ENCODE measurements around the gene DUSP22. TPM values are rescaled to one million over a fixed set of nuclear protein-coding genes. Genes with fewer than 3 reads are reported as not detected.

DUSP22 gene
- total RNA-seq, 2 experiments from 2014 or later = 38.1 to 47.8 TPM

DNA sequence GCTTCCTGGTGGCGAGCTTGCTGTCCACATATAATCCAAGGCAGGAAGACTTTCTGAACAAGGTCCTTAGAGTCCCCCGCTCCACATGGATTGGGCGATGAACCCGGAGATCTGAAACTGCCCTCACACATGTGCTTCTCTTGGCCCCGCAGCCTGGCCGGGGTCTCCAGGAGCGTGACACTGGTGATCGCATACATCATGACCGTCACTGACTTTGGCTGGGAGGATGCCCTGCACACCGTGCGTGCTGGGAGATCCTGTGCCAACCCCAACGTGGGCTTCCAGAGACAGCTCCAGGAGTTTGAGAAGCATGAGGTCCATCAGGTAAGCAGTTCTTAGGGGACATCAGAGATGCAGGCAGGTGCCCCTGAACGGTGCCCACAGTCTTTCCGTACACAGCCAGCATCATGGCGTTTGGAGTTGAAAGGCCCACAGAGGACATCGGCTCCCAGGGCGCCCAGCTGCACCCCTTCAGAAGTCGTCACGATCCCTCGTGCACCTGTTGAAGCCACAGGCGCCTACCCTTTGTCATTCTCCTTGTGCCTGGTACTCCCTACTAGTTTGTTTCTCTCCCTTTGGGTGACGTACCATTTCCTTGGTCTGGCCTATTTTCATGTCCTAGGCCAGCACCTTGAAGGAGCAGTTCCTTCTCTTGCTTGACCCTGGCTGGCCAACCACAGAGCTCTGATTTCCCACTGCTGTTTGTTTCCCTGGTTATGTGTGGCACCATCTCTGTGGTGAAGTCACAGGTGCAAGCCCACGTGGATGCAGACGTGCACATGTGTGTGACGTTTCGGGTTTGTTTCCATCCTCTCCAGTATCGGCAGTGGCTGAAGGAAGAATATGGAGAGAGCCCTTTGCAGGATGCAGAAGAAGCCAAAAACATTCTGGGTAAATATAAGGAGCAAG, 55.9 kb downstream of the DUSP22 start:
- Mint-ChIP-seq H3K27ac (no peak overlapping the region), H3K36me3 (peaks cover 14% of the 10 kb centered on the region), H3K9me3 (ENCODE audit: low read depth) (no peaks in the 10 kb centered on the region), H3K4me1 (peaks cover 16% of the 10 kb centered on the region), H3K27me3 (no peaks in the 10 kb centered on the region), H3K4me3 (no peak overlapping the region)
- ATAC-seq (no peak), DNase-seq (no peak)
- CTCF ChIA-PET = interaction anchor here (1.0 to 1.2 kb wide), 2 partner anchors 159 to 175 kb away, joined by 3 read pairs; no protein-coding TSS in a partner anchor

DNA sequence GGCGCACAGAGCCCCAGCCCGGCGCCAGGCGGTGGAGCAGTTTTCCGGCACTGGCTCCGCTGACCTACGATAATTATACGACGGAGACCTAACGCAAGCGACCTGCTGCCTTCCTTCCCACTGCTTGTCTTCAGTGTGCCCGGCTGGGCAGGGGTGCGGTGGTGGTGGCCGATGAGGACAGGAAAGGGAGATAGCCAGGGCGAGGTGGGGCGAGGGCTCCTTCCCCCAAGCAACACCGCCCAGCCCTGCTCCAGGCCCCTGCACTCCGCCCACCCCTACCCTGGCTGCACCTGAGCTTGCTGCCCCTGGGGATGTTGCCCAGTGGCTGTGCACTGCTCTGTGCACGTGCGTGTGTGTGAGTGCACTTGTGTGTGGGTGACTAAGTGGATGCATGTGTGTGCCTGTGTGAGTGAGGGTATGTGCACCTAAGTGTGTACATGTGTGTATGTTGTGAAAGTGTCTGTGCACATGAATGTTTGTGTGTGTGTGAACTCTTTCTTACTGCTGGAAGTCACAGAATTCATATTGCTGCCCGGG, 56.6 kb downstream of the DUSP22 start:
- H3K36me3 Mint-ChIP-seq = peaks cover 11% of the 10 kb centered on the region
- H3K27me3 Mint-ChIP-seq = no peaks in the 10 kb centered on the region
- no peaks in the 10 kb centered on the region for H3K9me3 Mint-ChIP-seq (ENCODE audit: low read depth)
- H3K4me3 Mint-ChIP-seq = no peak overlapping the region
- H3K27ac Mint-ChIP-seq = no peak overlapping the region
- CTCF ChIA-PET = interaction anchor here (1.2 to 1.5 kb wide), 2 partner anchors 24 to 160 kb away, joined by 3 to 4 read pairs; no protein-coding TSS in a partner anchor
- ATAC-seq (no peak), DNase-seq (no peak)
- H3K4me1 Mint-ChIP-seq = peaks cover 10% of the 10 kb centered on the region

- peaks cover 10% of the 10 kb centered on the region for H3K36me3 Mint-ChIP-seq
- ATAC-seq (no peak), DNase-seq (no peak)
These were observed 57.2 kb downstream of the DUSP22 start for GRCh38 chr6:349491-349921.

GRCh38 chr6:350371-350770, 58.1 kb downstream of the DUSP22 start:
- no peak for DNase-seq
- H3K27ac Mint-ChIP-seq = no peak overlapping the region
- H3K4me3 Mint-ChIP-seq = no peak overlapping the region
- CTCF ChIA-PET = interaction anchor here (1.3 to 1.6 kb wide), 5 partner anchors 8 to 22 kb away, joined by 3 to 4 read pairs (median 4); no protein-coding TSS in a partner anchor
- no peaks in the 10 kb centered on the region for H3K9me3 Mint-ChIP-seq (ENCODE audit: low read depth)
- peaks cover 2% of the 10 kb centered on the region for H3K4me1 Mint-ChIP-seq
- H3K27me3 Mint-ChIP-seq = no peaks in the 10 kb centered on the region
- H3K36me3 Mint-ChIP-seq = peaks cover 10% of the 10 kb centered on the region
- no peak for ATAC-seq

More at GRCh38 chr6:349491-349921, 57.2 kb downstream of the DUSP22 start:
- H3K27ac Mint-ChIP-seq = no peak overlapping the region
- H3K4me1 Mint-ChIP-seq = peaks cover 7% of the 10 kb centered on the region
- no peaks in the 10 kb centered on the region for H3K27me3 Mint-ChIP-seq
- no peaks in the 10 kb centered on the region for H3K9me3 Mint-ChIP-seq (ENCODE audit: low read depth)
- no peak overlapping the region for H3K4me3 Mint-ChIP-seq
- CTCF ChIA-PET = interaction anchor here (1.2 to 1.6 kb wide), 4 partner anchors 12 to 161 kb away, joined by 3 to 4 read pairs (median 4); no protein-coding TSS in a partner anchor

DNA sequence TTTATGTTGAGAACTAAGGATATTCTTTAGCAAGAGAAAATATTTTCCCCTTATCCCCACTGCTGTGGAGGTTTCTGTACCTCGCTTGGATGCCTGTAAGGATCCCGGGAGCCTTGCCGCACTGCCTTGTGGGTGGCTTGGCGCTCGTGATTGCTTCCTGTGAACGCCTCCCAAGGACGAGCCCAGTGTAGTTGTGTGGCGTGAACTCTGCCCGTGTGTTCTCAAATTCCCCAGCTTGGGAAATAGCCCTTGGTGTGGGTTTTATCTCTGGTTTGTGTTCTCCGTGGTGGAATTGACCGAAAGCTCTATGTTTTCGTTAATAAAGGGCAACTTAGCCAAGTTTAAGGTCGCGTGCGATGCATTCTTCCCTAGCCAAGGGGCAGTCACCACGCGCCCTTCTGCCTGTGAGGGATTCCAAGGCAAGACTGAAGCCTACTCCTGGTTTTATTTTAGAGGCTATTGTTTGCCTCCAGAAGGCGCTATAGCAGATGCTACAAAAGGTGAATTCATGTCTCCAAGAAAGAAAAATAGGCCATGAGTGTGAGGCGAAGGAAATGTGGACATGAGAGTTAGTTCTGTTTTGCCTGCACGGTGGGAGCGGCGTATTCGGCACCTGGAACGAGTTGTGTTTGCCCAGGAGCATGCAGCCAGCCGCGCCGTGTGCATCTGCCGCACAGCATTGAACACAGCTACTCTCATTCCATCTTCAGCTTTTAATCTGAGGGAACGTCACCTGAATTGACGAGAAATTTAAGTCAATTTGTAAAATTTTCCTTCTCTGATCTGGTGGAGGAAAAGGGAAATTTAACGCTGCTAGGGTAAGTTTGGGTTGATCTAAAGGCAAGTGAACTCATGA, 59.0 kb downstream of the DUSP22 start:
- CTCF ChIA-PET = interaction anchor here (0.9 to 1.6 kb wide), 5 partner anchors 9 to 42 kb away, joined by 3 to 4 read pairs (median 3); no protein-coding TSS in a partner anchor
- Mint-ChIP-seq H3K27ac (no peak overlapping the region), H3K4me3 (no peak overlapping the region), H3K9me3 (ENCODE audit: low read depth) (no peaks in the 10 kb centered on the region), H3K36me3 (peaks cover 6% of the 10 kb centered on the region), H3K4me1 (peaks cover 2% of the 10 kb centered on the region), H3K27me3 (no peaks in the 10 kb centered on the region)
- DNase-seq (no peak), ATAC-seq (no peak)

GRCh38 chr6:351867-352289, 59.6 kb downstream of the DUSP22 start:
- ATAC-seq (no peak), DNase-seq (no peak)
- CTCF ChIA-PET = interaction anchor here (0.9 to 1.6 kb wide), 2 partner anchors 10 to 42 kb away, joined by 3 to 4 read pairs; no protein-coding TSS in a partner anchor
- Mint-ChIP-seq H3K27ac (no peak overlapping the region), H3K4me1 (peaks cover 2% of the 10 kb centered on the region), H3K9me3 (ENCODE audit: low read depth) (no peaks in the 10 kb centered on the region), H3K27me3 (no peaks in the 10 kb centered on the region), H3K4me3 (no peak overlapping the region), H3K36me3 (peaks cover 5% of the 10 kb centered on the region)

GRCh38 chr6:352474-352873, 60.2 kb downstream of the DUSP22 start:
- CTCF ChIA-PET = no interaction called here
- Mint-ChIP-seq H3K27ac (no peak overlapping the region), H3K4me1 (peaks cover 2% of the 10 kb centered on the region), H3K4me3 (no peak overlapping the region), H3K36me3 (peaks cover 5% of the 10 kb centered on the region), H3K9me3 (ENCODE audit: low read depth) (no peaks in the 10 kb centered on the region), H3K27me3 (no peaks in the 10 kb centered on the region)
- no peak for DNase-seq
- ATAC-seq = no peak

- DNase-seq = no peak
- ATAC-seq = no peak
- H3K27me3 Mint-ChIP-seq = no peaks in the 10 kb centered on the region
These were observed 60.7 kb downstream of the DUSP22 start for GRCh38 chr6:352896-353470.

DNA sequence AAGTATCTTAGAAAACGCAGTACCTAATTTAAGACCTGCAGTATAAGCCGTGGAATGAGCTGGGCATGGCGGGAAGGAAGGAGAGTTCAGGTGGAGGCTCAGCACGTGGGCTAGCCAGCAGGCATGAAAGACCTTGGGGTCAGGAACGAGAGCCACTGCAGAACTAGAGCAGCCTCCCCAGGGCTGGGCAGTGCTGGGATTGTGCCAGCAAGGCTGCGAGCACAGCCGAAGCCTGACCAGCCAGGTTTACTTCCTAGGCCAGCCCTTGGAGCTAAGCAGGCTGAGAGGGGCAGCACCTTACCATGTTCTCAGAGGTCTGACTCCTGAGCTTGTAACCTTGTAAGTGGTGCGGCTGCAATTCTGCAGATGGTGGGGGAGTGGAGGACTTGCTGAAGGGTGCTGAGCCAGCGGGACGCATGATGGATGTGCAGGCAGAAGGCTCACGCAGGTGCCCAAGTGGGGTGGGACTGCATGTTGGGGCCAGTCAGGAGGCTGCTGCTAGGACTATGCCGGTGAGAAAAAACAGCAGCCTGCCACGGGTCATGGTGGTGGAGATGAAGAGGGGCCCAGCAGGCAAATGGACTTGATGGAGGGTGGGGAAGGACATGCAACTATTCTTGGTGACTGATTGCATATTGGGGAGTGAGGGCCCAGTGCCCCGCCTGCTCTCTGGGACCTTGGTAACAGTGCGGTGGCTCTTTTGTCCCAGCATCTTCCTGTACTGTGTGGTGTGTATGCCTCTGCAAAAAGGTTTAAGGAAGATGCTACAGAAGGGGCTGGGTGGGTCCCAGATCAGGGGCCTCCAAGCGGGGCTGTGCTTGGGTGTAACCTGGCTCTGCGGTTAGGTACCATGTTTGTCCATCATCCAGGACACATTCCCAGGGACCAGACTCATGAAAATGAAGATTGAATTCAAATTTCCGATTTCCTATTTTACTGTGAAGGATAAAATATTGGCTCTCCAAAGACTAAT, 61.6 kb downstream of the DUSP22 start:
- no peaks in the 10 kb centered on the region for H3K9me3 Mint-ChIP-seq (ENCODE audit: low read depth)
- CTCF ChIA-PET = interaction anchor here (0.7 kb wide), 1 partner anchor 44 kb away, joined by 3 read pairs; no protein-coding TSS in a partner anchor
- H3K27ac Mint-ChIP-seq = no peak overlapping the region
- H3K4me3 Mint-ChIP-seq = no peak overlapping the region
- peaks cover 5% of the 10 kb centered on the region for H3K36me3 Mint-ChIP-seq
- ATAC-seq (no peak), DNase-seq (no peak)
- peaks cover 2% of the 10 kb centered on the region for H3K4me1 Mint-ChIP-seq
- no peaks in the 10 kb centered on the region for H3K27me3 Mint-ChIP-seq

More at GRCh38 chr6:352896-353470, 60.7 kb downstream of the DUSP22 start:
- peaks cover 2% of the 10 kb centered on the region for H3K4me1 Mint-ChIP-seq
- CTCF ChIA-PET = interaction anchor here (0.7 kb wide), 1 partner anchor 43 kb away, joined by 3 read pairs; no protein-coding TSS in a partner anchor
- H3K9me3 Mint-ChIP-seq (ENCODE audit: low read depth) = no peaks in the 10 kb centered on the region
- no peak overlapping the region for H3K4me3 Mint-ChIP-seq
- H3K27ac Mint-ChIP-seq = no peak overlapping the region
- peaks cover 5% of the 10 kb centered on the region for H3K36me3 Mint-ChIP-seq

DNA sequence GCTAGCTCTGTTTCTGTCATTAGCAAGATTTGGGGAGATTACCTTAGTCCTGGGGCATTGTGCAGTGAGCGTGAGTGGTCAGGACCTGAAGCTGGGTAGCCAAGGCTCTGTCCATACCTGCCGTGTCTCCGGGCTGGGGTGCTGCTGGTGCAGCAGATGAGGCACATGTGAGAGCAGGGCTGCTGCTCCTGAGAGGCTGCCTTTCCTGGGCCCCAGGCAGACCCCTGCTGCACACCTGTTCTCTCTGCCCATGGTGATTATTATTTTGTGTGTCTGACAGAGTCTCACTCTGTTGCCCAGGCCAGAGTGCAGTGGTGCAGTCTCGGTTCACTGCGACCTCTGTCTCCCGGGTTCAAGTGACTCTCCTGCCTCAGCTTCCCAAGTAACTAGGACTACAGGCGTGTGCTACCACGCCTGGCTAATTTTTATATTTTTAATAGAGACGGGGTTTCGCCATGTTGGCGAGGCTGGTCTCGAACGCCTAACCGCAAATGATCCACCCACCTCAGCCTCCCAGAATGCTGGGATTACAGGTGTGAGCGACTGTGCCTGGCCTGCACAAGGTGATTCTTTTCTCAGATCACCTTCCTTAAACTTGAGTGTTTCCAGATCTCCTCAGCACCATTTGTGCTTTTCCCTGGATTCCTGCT, 62.5 kb downstream of the DUSP22 start:
- Mint-ChIP-seq H3K9me3 (ENCODE audit: low read depth) (no peaks in the 10 kb centered on the region), H3K4me1 (peaks cover 2% of the 10 kb centered on the region), H3K36me3 (peaks cover 2% of the 10 kb centered on the region), H3K27ac (no peak overlapping the region), H3K27me3 (no peaks in the 10 kb centered on the region), H3K4me3 (no peak overlapping the region)
- DNase-seq = no peak
- CTCF ChIA-PET = no interaction called here
- no peak for ATAC-seq

- CTCF ChIA-PET = interaction anchor here (1.0 to 1.1 kb wide), 2 partner anchors 11 to 199 kb away, joined by 3 read pairs; no protein-coding TSS in a partner anchor
- DNase-seq (no peak), ATAC-seq (no peak)
- Mint-ChIP-seq H3K4me3 (no peak overlapping the region), H3K36me3 (no peaks in the 10 kb centered on the region), H3K9me3 (ENCODE audit: low read depth) (no peaks in the 10 kb centered on the region), H3K27me3 (no peaks in the 10 kb centered on the region), H3K4me1 (peaks cover 2% of the 10 kb centered on the region), H3K27ac (no peak overlapping the region)
These were observed 63.3 kb downstream of the DUSP22 start for GRCh38 chr6:355373-356208.
